ENCODE measurements around the gene FAM222A.

Gene FAM222A

GRCh38 chr12:109815225-109815624 lies 101.6 kb downstream of the FAM222A start:
- no peak overlapping the region for H3K4me3 ChIP-seq (ENCODE audit: insufficient read depth, low read depth, low read length)
- no peaks in the 10 kb centered on the region for H3K27me3 ChIP-seq (ENCODE audit: control insufficient read depth, insufficient read depth, low read length, poor library complexity, severe bottlenecking)
- 90 to 94% methylated on average over 4 of the region's 4 CpGs for WGBS, 2 experiments
- H3K4me1 ChIP-seq (ENCODE audit: control insufficient read depth, insufficient read depth, low read length), result peaks cover 6% of the 10 kb centered on the region
- no peak overlapping the region for H3K27ac ChIP-seq (ENCODE audit: insufficient read depth, low read depth, low read length, poor library complexity, severe bottlenecking)
- H3K9me3 ChIP-seq (ENCODE audit: control insufficient read depth, low read length), result no peaks in the 10 kb centered on the region
- no peaks in the 10 kb centered on the region for H3K36me3 ChIP-seq (ENCODE audit: control insufficient read depth, insufficient read depth, low read length)

GRCh38 chr12:109815757-109816617 lies 102.4 kb downstream of the FAM222A start:
- peaks cover 6% of the 10 kb centered on the region for H3K4me1 ChIP-seq (ENCODE audit: control insufficient read depth, insufficient read depth, low read length)
- no peaks in the 10 kb centered on the region for H3K9me3 ChIP-seq (ENCODE audit: control insufficient read depth, low read length)
- H3K27ac ChIP-seq (ENCODE audit: insufficient read depth, low read depth, low read length, poor library complexity, severe bottlenecking), result no peak overlapping the region
- no peak overlapping the region for H3K4me3 ChIP-seq (ENCODE audit: insufficient read depth, low read depth, low read length)
- 93 to 94% methylated on average over 10 of the region's 10 CpGs for WGBS, 2 experiments
- no peaks in the 10 kb centered on the region for H3K36me3 ChIP-seq (ENCODE audit: control insufficient read depth, insufficient read depth, low read length)
- no peaks in the 10 kb centered on the region for H3K27me3 ChIP-seq (ENCODE audit: control insufficient read depth, insufficient read depth, low read length, poor library complexity, severe bottlenecking)

- Histone ChIP-seq H3K27ac (ENCODE audit: insufficient read depth, low read depth, low read length, poor library complexity, severe bottlenecking) (no peak overlapping the region), H3K4me3 (ENCODE audit: insufficient read depth, low read depth, low read length) (no peak overlapping the region), H3K4me1 (ENCODE audit: control insufficient read depth, insufficient read depth, low read length) (peaks cover 4% of the 10 kb centered on the region), H3K36me3 (ENCODE audit: control insufficient read depth, insufficient read depth, low read length) (no peaks in the 10 kb centered on the region), H3K27me3 (ENCODE audit: control insufficient read depth, insufficient read depth, low read length, poor library complexity, severe bottlenecking) (no peaks in the 10 kb centered on the region), H3K9me3 (ENCODE audit: control insufficient read depth, low read length) (no peaks in the 10 kb centered on the region)
- WGBS, 2 experiments, result 94% methylated on average over 7 of the region's 7 CpGs
These were observed 103.2 kb downstream of the FAM222A start for GRCh38 chr12:109816870-109817269.

GRCh38 chr12:109817627-109818231 lies 104.1 kb downstream of the FAM222A start:
- Histone ChIP-seq H3K27me3 (ENCODE audit: control insufficient read depth, insufficient read depth, low read length, poor library complexity, severe bottlenecking) (no peaks in the 10 kb centered on the region), H3K4me3 (ENCODE audit: insufficient read depth, low read depth, low read length) (no peak overlapping the region), H3K27ac (ENCODE audit: insufficient read depth, low read depth, low read length, poor library complexity, severe bottlenecking) (no peak overlapping the region), H3K4me1 (ENCODE audit: control insufficient read depth, insufficient read depth, low read length) (peaks cover 5% of the 10 kb centered on the region), H3K9me3 (ENCODE audit: control insufficient read depth, low read length) (no peaks in the 10 kb centered on the region), H3K36me3 (ENCODE audit: control insufficient read depth, insufficient read depth, low read length) (no peaks in the 10 kb centered on the region)
- 94 to 96% methylated on average over 8 of the region's 8 CpGs for WGBS, 2 experiments

- Histone ChIP-seq H3K4me3 (ENCODE audit: insufficient read depth, low read depth, low read length) (no peak overlapping the region), H3K27me3 (ENCODE audit: control insufficient read depth, insufficient read depth, low read length, poor library complexity, severe bottlenecking) (no peaks in the 10 kb centered on the region), H3K36me3 (ENCODE audit: control insufficient read depth, insufficient read depth, low read length) (no peaks in the 10 kb centered on the region), H3K27ac (ENCODE audit: insufficient read depth, low read depth, low read length, poor library complexity, severe bottlenecking) (no peak overlapping the region), H3K9me3 (ENCODE audit: control insufficient read depth, low read length) (no peaks in the 10 kb centered on the region), H3K4me1 (ENCODE audit: control insufficient read depth, insufficient read depth, low read length) (peaks cover 5% of the 10 kb centered on the region)
- 92 to 95% methylated on average over 9 of the region's 9 CpGs for WGBS, 2 experiments
These were observed 104.6 kb downstream of the FAM222A start for GRCh38 chr12:109818253-109818652.

GRCh38 chr12:109818905-109819500 lies 105.4 kb downstream of the FAM222A start:
- no peak overlapping the region for H3K4me3 ChIP-seq (ENCODE audit: insufficient read depth, low read depth, low read length)
- no peaks in the 10 kb centered on the region for H3K27me3 ChIP-seq (ENCODE audit: control insufficient read depth, insufficient read depth, low read length, poor library complexity, severe bottlenecking)
- no peaks in the 10 kb centered on the region for H3K9me3 ChIP-seq (ENCODE audit: control insufficient read depth, low read length)
- WGBS, 2 experiments, result 87 to 91% methylated on average over 10 of the region's 10 CpGs
- no peak overlapping the region for H3K27ac ChIP-seq (ENCODE audit: insufficient read depth, low read depth, low read length, poor library complexity, severe bottlenecking)
- H3K36me3 ChIP-seq (ENCODE audit: control insufficient read depth, insufficient read depth, low read length), result no peaks in the 10 kb centered on the region
- H3K4me1 ChIP-seq (ENCODE audit: control insufficient read depth, insufficient read depth, low read length), result peaks cover 5% of the 10 kb centered on the region
